ENCODE data around the gene SLFN14.
"Not testable (repeated sequence)": the region's sequence is repeated elsewhere in the genome, so short reads cannot be mapped to it uniquely, and the experiment has no call there.

SLFN14 gene

GRCh38 chr17:35537601-35538141, 22.9 kb downstream of the SLFN14 start, which contains the start of gene SLFN12L:
Gene SLFN12L, minus strand, starts transcription at chr17:35537678. Its CDS starts 15,314 bp downstream, at chr17:35522364.
- TF ChIP-seq OSR1 (CRISPR knock-in tag; IDR thresholded peaks at IDR 0.05) (no peak), ZNF70 (CRISPR knock-in tag; IDR thresholded peaks at IDR 0.05) (no peak), GLIS3 (CRISPR knock-in tag; IDR thresholded peaks at IDR 0.05) (no peak), ISL1 (CRISPR knock-in tag; IDR thresholded peaks at IDR 0.05) (no peak), TSHZ2 (CRISPR knock-in tag; IDR thresholded peaks at IDR 0.05) (no peak), ESRRG (CRISPR knock-in tag; IDR thresholded peaks at IDR 0.05) (no peak), CSRNP3 (CRISPR knock-in tag; IDR thresholded peaks at IDR 0.05) (no peak), ZC3H10 (CRISPR knock-in tag; IDR thresholded peaks at IDR 0.05) (no peak), RARB (CRISPR knock-in tag; IDR thresholded peaks at IDR 0.05) (no peak), PATZ1 (CRISPR knock-in tag; IDR thresholded peaks at IDR 0.05; ENCODE audit: borderline replicate concordance) (no peak), CSDC2 (CRISPR knock-in tag; IDR thresholded peaks at IDR 0.05) (no peak), ARNTL (CRISPR knock-in tag; IDR thresholded peaks at IDR 0.05; ENCODE audit: borderline replicate concordance, low read depth) (no peak), SNAI2 (CRISPR knock-in tag; IDR thresholded peaks at IDR 0.05) (no peak), ZFP3 (CRISPR knock-in tag; IDR thresholded peaks at IDR 0.05) (no peak)
- no peak for ATAC-seq

- no peak for ATAC-seq
- TF ChIP-seq POU6F1 (CRISPR knock-in tag; IDR thresholded peaks at IDR 0.05; ENCODE audit: borderline replicate concordance, low read depth): no peak
- no peak for TF ChIP-seq ESRRG (CRISPR knock-in tag; IDR thresholded peaks at IDR 0.05)
- no peak for TF ChIP-seq ZNF8 (CRISPR knock-in tag; IDR thresholded peaks at IDR 0.05)
- no peak for TF ChIP-seq BACH2 (CRISPR knock-in tag; IDR thresholded peaks at IDR 0.05; ENCODE audit: borderline replicate concordance)
- TF ChIP-seq PPARA (CRISPR knock-in tag; IDR thresholded peaks at IDR 0.05; ENCODE audit: borderline replicate concordance): no peak
- no peak for TF ChIP-seq RARB (CRISPR knock-in tag; IDR thresholded peaks at IDR 0.05)
- no peak for TF ChIP-seq CSDC2 (CRISPR knock-in tag; IDR thresholded peaks at IDR 0.05)
- no peak for TF ChIP-seq OSR1 (CRISPR knock-in tag; IDR thresholded peaks at IDR 0.05)
- TF ChIP-seq ISL1 (CRISPR knock-in tag; IDR thresholded peaks at IDR 0.05): no peak
Measured at GRCh38 chr17:35536664-35537171, 23.9 kb downstream of the SLFN14 start.

GRCh38 chr17:35535406-35535805, 25.2 kb downstream of the SLFN14 start:
- ATAC-seq: not testable (repeated sequence)

- ATAC-seq: no peak
- TF ChIP-seq GLIS3 (CRISPR knock-in tag; IDR thresholded peaks at IDR 0.05) (no peak), BACH2 (CRISPR knock-in tag; IDR thresholded peaks at IDR 0.05; ENCODE audit: borderline replicate concordance) (no peak), ZFP3 (CRISPR knock-in tag; IDR thresholded peaks at IDR 0.05) (no peak), PATZ1 (CRISPR knock-in tag; IDR thresholded peaks at IDR 0.05; ENCODE audit: borderline replicate concordance) (no peak), ZNF70 (CRISPR knock-in tag; IDR thresholded peaks at IDR 0.05) (no peak), OSR1 (CRISPR knock-in tag; IDR thresholded peaks at IDR 0.05) (no peak), PPARA (CRISPR knock-in tag; IDR thresholded peaks at IDR 0.05; ENCODE audit: borderline replicate concordance) (no peak), SNAI2 (CRISPR knock-in tag; IDR thresholded peaks at IDR 0.05) (no peak), ZC3H10 (CRISPR knock-in tag; IDR thresholded peaks at IDR 0.05) (no peak), RARB (CRISPR knock-in tag; IDR thresholded peaks at IDR 0.05) (no peak), ZFP30 (CRISPR knock-in tag; IDR thresholded peaks at IDR 0.05) (no peak), ZNF8 (CRISPR knock-in tag; IDR thresholded peaks at IDR 0.05) (no peak), TOX (CRISPR knock-in tag; IDR thresholded peaks at IDR 0.05; ENCODE audit: borderline replicate concordance) (no peak), TSHZ2 (CRISPR knock-in tag; IDR thresholded peaks at IDR 0.05) (no peak)
Measured at GRCh38 chr17:35534576-35535093, 26.0 kb downstream of the SLFN14 start.
